ENCODE results near the gene BCL2.

The BCL2 gene

DNA sequence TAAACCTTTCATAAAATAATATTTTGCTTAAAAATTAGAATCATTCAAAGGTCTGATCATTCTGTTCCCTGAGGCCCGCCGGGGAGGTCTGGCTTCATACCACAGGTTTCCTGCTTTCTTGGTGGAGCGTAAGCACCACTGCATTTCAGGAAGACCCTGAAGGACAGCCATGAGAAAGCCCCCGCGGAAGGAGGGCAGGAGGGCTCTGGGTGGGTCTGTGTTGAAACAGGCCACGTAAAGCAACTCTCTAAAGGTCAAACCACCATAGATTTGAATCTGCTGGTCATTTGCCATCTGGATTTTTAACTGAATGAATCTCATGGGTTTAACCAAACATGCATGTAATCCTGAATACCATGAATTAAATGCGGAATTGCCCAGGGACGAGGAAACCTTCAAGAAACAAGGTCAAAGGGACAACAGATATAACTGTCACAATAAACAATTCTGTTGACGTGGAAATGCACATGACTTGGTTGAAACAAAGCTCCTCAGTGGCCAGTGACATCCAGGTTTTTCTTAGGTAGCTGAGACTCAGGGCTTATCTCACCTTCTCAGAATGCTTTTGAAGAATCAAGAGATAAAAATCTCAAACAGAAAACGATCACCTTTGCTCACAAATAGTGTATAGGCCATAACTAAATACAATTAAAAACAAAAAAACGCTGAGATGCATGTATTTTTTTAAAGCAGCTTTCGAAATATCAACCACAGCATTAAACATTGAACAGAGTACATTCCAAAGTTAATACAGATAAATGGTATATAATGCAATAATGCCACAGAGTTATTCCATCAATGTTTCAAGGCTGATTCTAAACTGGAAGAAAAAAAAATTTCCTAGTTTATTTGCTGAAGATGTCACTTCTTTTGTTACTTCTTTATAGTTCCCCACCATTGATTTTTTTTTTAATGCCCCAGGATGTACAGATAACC lies 193.2 kb downstream of the BCL2 start:
- in situ Hi-C loops (cut with MboI; ENCODE audit: low sequenced_read_pairs): no loop called here

- in situ Hi-C loops (cut with MboI; ENCODE audit: low sequenced_read_pairs): no loop called here
These were observed 198.9 kb downstream of the BCL2 start for GRCh38 chr18:63120620-63121019.

- in situ Hi-C loops (cut with MboI; ENCODE audit: low sequenced_read_pairs): no loop called here
These were observed 199.9 kb downstream of the BCL2 start for GRCh38 chr18:63119647-63120046.

GRCh38 chr18:63113899-63114565 lies 205.5 kb downstream of the BCL2 start:
- in situ Hi-C loops (cut with MboI; ENCODE audit: low sequenced_read_pairs): no loop called here

GRCh38 chr18:63112706-63113105 lies 206.9 kb downstream of the BCL2 start:
- in situ Hi-C loops (cut with MboI; ENCODE audit: low sequenced_read_pairs): no loop called here

DNA sequence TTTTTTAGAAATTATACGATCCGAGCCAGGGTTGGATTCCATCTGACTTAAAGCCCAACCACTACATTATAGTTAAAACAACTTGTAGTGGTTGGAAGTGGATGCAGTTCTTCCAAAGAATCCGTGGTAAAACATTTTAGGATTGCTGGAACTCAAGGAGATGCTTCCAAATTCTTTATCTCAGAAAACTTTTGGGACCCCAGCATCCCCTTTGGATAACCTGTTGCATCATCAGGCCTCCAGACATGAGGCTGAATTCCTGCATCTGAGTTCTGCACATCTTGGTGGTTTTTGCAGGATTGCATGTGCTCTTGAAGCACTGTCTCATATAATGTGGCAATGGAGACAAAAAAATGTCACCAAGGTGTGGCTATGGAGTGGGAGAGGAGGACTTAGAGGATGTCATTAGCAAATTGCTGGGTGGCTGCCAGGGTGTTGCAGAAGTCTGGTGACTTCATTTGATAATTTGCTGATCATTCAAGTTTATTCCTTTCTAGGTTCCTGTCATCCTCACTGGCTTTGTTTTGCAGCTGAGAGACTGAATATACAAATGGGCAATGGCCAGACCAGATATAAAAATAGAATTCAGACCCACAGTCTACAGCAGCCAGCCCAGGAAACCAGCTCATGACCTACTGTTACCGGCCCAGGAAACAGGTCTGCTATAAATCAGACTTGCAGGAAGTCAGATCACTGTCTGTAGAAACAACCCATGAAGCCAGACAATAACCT lies 207.7 kb downstream of the BCL2 start:
- in situ Hi-C loops (cut with MboI; ENCODE audit: low sequenced_read_pairs): no loop called here

DNA sequence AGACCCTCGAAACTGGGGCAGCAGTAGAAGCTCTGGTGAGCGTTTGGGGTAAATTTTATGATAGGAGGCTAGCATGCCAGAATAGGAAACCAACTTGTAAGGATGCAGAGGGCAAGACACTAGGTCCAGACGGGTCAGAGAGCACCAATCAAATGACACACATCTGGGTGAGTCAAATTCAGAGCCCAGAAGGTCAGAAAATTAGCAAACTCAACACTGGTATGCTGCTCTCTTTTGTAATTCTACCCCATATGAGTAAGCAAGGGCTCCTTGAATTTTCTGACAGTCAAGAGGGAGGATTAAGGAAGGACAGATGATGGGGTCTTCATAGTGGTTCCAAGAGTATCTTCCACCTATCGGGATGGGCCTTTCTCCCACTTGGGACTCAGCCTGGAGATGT lies 209.8 kb downstream of the BCL2 start:
- in situ Hi-C loops (cut with MboI; ENCODE audit: low sequenced_read_pairs): no loop called here

DNA sequence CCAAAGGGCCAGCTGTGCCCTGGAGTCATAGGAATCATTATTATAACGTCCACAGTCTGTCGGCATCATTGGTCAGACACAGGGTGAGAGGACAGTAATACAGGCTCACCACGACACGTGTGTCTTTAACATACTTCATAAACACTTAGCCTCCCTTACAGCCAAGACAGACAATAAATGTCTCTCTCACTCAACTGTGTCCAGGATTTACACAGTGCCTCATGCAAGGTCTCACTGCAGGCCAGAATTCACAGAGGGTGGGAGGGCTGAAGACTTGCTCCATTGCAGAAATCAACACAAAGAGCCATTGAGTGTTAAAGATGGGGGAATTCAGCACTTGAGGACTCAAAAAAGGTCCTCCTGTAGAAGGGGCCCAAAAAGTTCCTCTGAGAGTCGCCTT lies 210.5 kb downstream of the BCL2 start:
- in situ Hi-C loops (cut with MboI; ENCODE audit: low sequenced_read_pairs): no loop called here

GRCh38 chr18:63107931-63108330 lies 211.6 kb downstream of the BCL2 start:
- in situ Hi-C loops (cut with MboI; ENCODE audit: low sequenced_read_pairs): no loop called here

- in situ Hi-C loops (cut with MboI; ENCODE audit: low sequenced_read_pairs): no loop called here
These were observed 212.3 kb downstream of the BCL2 start for GRCh38 chr18:63107171-63107845.

GRCh38 chr18:63106727-63107126 lies 212.8 kb downstream of the BCL2 start:
- in situ Hi-C loops (cut with MboI; ENCODE audit: low sequenced_read_pairs): no loop called here

DNA sequence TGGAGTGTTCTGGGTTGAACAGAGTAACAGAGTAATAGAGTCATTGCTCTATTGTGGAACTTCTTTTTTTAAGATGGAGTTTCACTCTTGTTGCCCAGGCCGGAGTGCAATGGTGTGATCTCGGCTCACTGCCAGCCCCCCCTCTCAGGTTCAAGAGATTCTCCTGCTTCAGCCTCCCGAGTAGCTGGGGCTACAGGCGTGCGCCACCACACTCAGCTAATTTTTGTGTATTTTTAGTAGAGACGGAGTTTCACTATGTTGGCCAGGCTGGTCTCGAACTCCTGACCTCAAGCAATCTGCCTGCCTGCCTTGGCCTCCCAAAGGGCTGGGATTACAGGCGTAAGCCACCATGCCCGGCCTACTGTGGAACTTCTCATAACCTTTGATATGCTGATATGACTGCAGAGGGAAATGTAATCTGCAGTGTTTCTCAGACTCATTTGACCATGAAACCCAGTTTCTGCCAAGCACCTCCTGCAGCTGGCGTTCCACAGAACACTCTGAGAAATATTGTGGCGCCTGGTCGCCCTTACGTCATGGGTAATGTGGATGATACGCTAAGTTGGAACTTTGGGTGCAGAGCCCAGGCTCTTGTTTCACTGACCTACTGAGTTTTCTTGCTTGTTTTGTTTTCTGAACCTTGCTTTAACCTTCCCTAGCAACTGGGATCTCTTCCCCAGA lies 213.8 kb downstream of the BCL2 start:
- in situ Hi-C loops (cut with MboI; ENCODE audit: low sequenced_read_pairs): no loop called here

DNA sequence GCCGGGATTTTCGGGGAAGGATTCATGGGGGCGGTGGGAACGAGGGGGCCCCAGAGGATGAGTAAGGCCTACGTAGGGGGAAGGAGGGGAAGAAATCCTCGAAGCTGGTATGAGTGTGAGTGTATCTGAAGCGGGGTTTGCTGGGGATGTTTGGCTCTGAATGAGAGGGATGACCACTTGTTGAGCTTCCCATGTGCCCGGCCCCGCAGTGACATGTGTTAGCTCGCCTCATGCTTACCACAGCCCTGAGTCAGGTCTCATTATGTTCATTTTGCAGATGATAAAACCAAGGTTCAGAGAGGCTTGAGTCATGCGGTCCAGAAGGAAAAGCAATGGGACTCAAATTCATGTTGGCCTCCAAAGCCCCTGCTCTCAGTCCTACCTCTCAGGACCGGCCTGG lies 214.7 kb downstream of the BCL2 start:
- in situ Hi-C loops (cut with MboI; ENCODE audit: low sequenced_read_pairs): no loop called here

GRCh38 chr18:63102941-63103744 lies 216.4 kb downstream of the BCL2 start:
- in situ Hi-C loops (cut with MboI; ENCODE audit: low sequenced_read_pairs): no loop called here

- in situ Hi-C loops (cut with MboI; ENCODE audit: low sequenced_read_pairs): no loop called here
These were observed 218.9 kb downstream of the BCL2 start for GRCh38 chr18:63100630-63101055.

- in situ Hi-C loops (cut with MboI; ENCODE audit: low sequenced_read_pairs): no loop called here
These were observed 219.5 kb downstream of the BCL2 start for GRCh38 chr18:63099848-63100629.

DNA sequence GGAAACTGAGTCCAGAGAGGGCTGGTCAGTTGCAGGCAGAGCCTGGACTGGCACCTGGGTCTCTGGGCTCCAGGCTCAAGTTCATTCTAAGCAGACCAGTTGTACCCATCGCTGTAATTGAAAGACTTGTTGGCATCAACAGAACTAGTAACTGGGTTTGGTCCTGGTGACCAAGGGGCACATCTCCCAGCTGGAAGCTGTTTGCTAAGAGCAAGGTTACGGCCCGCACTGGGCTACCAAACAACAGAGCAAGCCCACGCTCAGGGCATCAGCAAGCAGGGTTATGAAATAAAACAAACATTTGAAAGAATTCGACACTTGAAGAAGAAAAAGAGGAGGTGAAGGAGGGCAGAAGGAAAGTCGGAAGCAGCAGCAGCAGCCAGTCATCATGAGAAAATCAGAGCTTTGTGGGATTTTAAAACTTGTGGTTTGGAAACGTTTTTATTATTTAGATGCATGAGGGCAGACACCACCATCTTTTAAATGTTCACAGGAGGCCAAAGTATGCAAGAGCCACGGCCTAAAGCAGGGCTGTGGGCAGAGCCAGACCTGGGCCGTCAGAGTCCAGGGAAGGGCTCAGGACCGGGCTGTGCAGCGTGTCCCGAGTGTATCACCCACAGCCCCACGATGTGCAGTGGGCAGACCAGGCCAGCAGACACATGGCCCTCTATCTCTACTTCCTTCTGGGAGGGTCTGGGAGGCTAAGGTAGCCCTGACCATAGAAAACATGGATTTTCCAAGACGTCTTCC lies 220.3 kb downstream of the BCL2 start:
- in situ Hi-C loops (cut with MboI; ENCODE audit: low sequenced_read_pairs): no loop called here
